Stomach (tissue), 9 donors: ENCODE measurements around the gene INPP5A. TPM values are rescaled to one million over a fixed set of nuclear protein-coding genes. Genes with fewer than 3 reads are reported as not detected.
A peak's percentile ranks its signal among the peaks of the same experiment; 100 is the strongest.
"Not testable (repeated sequence)": the region's sequence is repeated elsewhere in the genome, so short reads cannot be mapped to it uniquely, and the experiment has no call there.

Source experiments
- DNase-seq, 2 donors: peaks; one replicate each; pipeline versions ENCODE4 v3.0.0 to v3.0.0-alpha.2; 2013 to 2019
- H3K27ac ChIP-seq, 5 donors: fragments of 200-600 bp in 4 of 5; sonication (generic) in 4 of 5; one replicate each; pipeline ENCODE4 v1.5.1; 2013 to 2019; ENCODE audit warnings: mild to moderate bottlenecking in 1 of 5, moderate library complexity in 1 of 5
- H3K27me3 ChIP-seq, 3 donors: fragments of 200-600 bp; sonication (generic); one replicate each; pipeline ENCODE4 v1.5.1; 2017 to 2019; ENCODE audit warnings: mixed run types in 1 of 3
- H3K36me3 ChIP-seq, 4 donors: fragments of 200-600 bp; sonication (generic); 1 replicate in 3 of 4; 2 replicates in 1 of 4; pipeline ENCODE4 v1.5.1; 2016 to 2019
- H3K4me1 ChIP-seq, 4 donors: fragments of 200-600 bp; sonication (generic); one replicate each; pipeline ENCODE4 v1.5.1; 2016 to 2019
- H3K4me3 ChIP-seq, 4 donors: fragments of 200-600 bp; sonication (generic) in 3 of 4; one replicate each; pipeline ENCODE4 v1.5.1; 2016 to 2019; ENCODE audit warnings: mild to moderate bottlenecking in 1 of 4
- H3K9me3 ChIP-seq, 4 donors: fragments of 200-600 bp; sonication (generic); one replicate each; pipeline ENCODE4 v1.5.1; 2016 to 2019
- EP300 ChIP-seq: sonication (generic); formaldehyde crosslinking; IDR thresholded peaks from one replicate; pipeline ENCODE4 v1.6.1; 2017; ENCODE audit warnings: antibody characterized with exemption
- POLR2A ChIP-seq, 4 donors: fragments of 450-650 bp; IDR thresholded peaks; one replicate each; pipeline ENCODE4 v1.6.1; 2016; ENCODE audit warnings: antibody characterized with exemption in 4 of 4, control low read depth in 2 of 4, mild to moderate bottlenecking in 1 of 4, moderate library complexity in 1 of 4
- POLR2AphosphoS5 ChIP-seq, 3 donors: sonication (generic); formaldehyde crosslinking; IDR thresholded peaks; one replicate each; pipeline ENCODE4 v1.6.1; 2016; ENCODE audit warnings: antibody characterized with exemption in 3 of 3
- WGBS, 5 donors: extraction: QIAGEN DNeasy Blood & Tissue Kit in 3 of 5; methylation state at CpG; one replicate each; pipeline versions ENCODE4 v1.1.5 to v1.1.7; 2013 to 2018; 5-methylcytosine and 5-hydroxymethylcytosine counted together
- intact Hi-C: fragments of 100-400 bp; cut with DNase I; formaldehyde crosslinking; loops from one replicate; pipeline ENCODE4 v1.15.1; 2023; ENCODE audit warnings: low total_unique reads
- polyA plus RNA-seq, 3 donors: library from polyadenylated mRNA; stranded (reverse); fragments of 200-250 nt; gene quantifications; one replicate each; pipeline ENCODE4 v1.2.3, GENCODE V29; 2013
- total RNA-seq, 5 donors: library from RNA; depleted of rRNA; stranded (reverse); fragments of >200 nt; gene quantifications; one replicate each; pipeline versions ENCODE4 v1.1.0 to v1.2.3, GENCODE V29; 2014 to 2016
- TF ChIP-seq, protein P1 (sequence below), 7 experiments: fragments of 450-650 bp in 4 of 7; fragments of 200-600 bp in 3 of 7; sonication (generic) in 3 of 7; IDR thresholded peaks; one replicate each; pipeline ENCODE4 v1.5.1; 2016 to 2019; ENCODE audit warnings: antibody characterized with exemption in 7 of 7, control low read depth in 2 of 7, mild to moderate bottlenecking in 1 of 7
- donor health status: healthy with polysubstance abuse.
- donor health status: Bipolar disorder and iron deficiency.
- donor health status: healthy.

The INPP5A gene
- total and polyA plus RNA-seq, 8 donors: 17.2 to 72.3 (median 31.0) TPM

GRCh38 chr10:132549371-132549770 is 11.8 kb downstream of the INPP5A start:
- peak in 1 of 2 donors; percentile 24 for DNase-seq

DNA sequence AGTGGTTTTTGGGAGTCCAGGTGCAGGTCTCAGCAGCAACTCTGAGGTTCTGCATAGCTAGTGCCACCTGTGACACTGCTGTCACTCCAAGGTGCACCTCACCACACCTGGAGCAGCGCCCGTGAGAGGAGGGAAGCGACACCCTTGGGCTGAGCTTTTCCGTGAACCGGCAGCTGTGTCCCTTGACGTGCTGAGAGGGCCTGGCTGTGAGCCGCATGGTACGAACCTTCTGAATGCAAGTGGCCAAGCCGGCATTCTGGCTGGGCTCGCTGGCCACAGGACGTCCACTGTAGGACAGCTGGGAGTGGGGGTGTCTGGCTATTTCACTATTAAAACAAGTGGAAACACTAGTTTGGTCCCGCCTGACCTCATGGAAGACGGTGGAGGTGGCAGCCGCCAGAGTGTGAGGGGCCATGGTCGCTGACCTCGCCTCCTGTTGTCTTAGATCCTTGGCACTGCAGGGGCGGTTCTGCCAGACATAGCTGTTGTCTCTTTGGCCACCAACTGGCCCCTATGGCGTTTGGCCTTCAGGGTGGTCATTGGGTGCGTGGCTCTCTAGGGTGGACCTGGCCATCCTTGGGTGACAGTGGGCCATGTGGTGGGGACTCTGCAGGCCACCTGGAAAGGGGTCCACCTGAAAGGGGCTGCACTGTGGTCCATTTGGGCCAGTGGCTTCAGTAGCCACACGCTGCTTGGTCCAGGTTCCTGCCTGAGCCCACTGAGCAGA is 12.9 kb downstream of the INPP5A start:
- no peaks in the 10 kb centered on the region for H3K36me3 ChIP-seq
- intact Hi-C loops: no loop called here
- DNase-seq: peak in 1 of 2 donors; percentile 24
- TF ChIP-seq, protein P1, sequence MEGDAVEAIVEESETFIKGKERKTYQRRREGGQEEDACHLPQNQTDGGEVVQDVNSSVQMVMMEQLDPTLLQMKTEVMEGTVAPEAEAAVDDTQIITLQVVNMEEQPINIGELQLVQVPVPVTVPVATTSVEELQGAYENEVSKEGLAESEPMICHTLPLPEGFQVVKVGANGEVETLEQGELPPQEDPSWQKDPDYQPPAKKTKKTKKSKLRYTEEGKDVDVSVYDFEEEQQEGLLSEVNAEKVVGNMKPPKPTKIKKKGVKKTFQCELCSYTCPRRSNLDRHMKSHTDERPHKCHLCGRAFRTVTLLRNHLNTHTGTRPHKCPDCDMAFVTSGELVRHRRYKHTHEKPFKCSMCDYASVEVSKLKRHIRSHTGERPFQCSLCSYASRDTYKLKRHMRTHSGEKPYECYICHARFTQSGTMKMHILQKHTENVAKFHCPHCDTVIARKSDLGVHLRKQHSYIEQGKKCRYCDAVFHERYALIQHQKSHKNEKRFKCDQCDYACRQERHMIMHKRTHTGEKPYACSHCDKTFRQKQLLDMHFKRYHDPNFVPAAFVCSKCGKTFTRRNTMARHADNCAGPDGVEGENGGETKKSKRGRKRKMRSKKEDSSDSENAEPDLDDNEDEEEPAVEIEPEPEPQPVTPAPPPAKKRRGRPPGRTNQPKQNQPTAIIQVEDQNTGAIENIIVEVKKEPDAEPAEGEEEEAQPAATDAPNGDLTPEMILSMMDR (IDR thresholded peaks at IDR 0.05): no peak
- TF ChIP-seq POLR2AphosphoS5 (IDR thresholded peaks at IDR 0.05) (no peak), EP300 (no peak), POLR2A (IDR thresholded peaks at IDR 0.05) (no peak)
- H3K4me3 ChIP-seq: no peak overlapping the region
- H3K9me3 ChIP-seq: no peaks in the 10 kb centered on the region
- H3K4me1 ChIP-seq: peaks cover 28 to 86% (median 65%) of the 10 kb centered on the region in 4 donors
- H3K27me3 ChIP-seq: no peaks in the 10 kb centered on the region
- peak overlapping the region in 2 of 5 donors; percentile 62 to 70 for H3K27ac ChIP-seq
- WGBS, 5 donors: 87 to 91% (median 91%) methylated on average over 13 to 20 of the region's 20 CpGs

More at GRCh38 chr10:132549371-132549770, 11.8 kb downstream of the INPP5A start:
- H3K27ac ChIP-seq: no peak overlapping the region
- H3K36me3 ChIP-seq: no peaks in the 10 kb centered on the region
- 66 to 81% (median 75%) methylated on average over 10 to 12 of the region's 12 CpGs for WGBS, 5 donors
- TF ChIP-seq POLR2AphosphoS5 (IDR thresholded peaks at IDR 0.05) (no peak), POLR2A (IDR thresholded peaks at IDR 0.05) (no peak), EP300 (no peak)
- TF ChIP-seq, protein P1 (IDR thresholded peaks at IDR 0.05): no peak
- intact Hi-C loops: no loop called here
- peaks cover 30 to 86% (median 67%) of the 10 kb centered on the region in 4 donors for H3K4me1 ChIP-seq
- H3K9me3 ChIP-seq: no peaks in the 10 kb centered on the region
- no peaks in the 10 kb centered on the region for H3K27me3 ChIP-seq
- H3K4me3 ChIP-seq: no peak overlapping the region

DNA sequence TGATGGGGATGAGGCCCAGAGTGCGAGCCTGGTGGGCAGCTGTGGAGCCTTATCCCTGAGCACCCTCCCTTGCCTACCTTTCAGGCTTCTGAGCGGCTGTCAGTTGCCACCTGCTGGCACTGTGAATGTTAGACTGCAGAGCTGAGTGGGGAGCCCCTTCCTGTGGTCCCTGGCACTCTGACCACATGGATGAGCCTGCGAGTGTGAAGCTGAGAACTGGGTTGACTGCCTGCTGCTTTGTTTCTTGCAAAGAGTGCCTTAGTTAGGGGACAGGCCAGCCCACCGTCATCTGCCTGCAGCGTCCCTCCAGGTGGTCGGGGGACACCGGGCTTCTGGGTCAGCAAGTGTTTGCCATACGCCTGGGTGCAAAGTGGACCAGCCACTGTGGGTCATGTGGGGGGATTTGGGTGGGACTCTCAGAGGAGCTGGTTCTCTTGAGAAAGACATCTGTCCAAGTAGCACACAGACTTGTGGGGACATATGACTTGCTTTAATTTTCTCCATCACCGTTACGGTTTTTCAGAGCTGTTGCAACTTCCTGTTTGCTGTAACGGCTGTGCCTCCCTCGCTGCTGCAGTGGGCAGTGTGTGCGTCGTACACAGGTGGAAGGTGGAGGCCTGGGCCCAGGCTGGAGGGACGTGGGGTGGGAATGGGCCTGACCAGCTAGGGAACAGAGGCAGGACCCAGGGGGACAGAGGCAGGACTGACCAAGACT is 13.7 kb downstream of the INPP5A start:
- no peak for DNase-seq
- 68 to 78% (median 71%) methylated on average over 12 to 15 of the region's 15 CpGs for WGBS, 5 donors

GRCh38 chr10:132551808-132552130 is 14.2 kb downstream of the INPP5A start:
- Histone ChIP-seq H3K27ac (peak overlapping the region in 2 of 5 donors; percentile 62 to 70), H3K9me3 (no peaks in the 10 kb centered on the region), H3K36me3 (no peaks in the 10 kb centered on the region), H3K27me3 (no peaks in the 10 kb centered on the region), H3K4me3 (no peak overlapping the region), H3K4me1 (peaks cover 23 to 86% (median 67%) of the 10 kb centered on the region in 4 donors)
- no peak for TF ChIP-seq EP300
- TF ChIP-seq POLR2AphosphoS5 (IDR thresholded peaks at IDR 0.05): no peak
- no peak for TF ChIP-seq POLR2A (IDR thresholded peaks at IDR 0.05)
- TF ChIP-seq, protein P1 (IDR thresholded peaks at IDR 0.05): no peak
- DNase-seq: no peak
- intact Hi-C loops: no loop called here
- WGBS, 5 donors: 82 to 92% (median 90%) methylated on average over 6 to 8 of the region's 8 CpGs

More for the DNA sequence above, 13.7 kb downstream of the INPP5A start:
- Histone ChIP-seq H3K4me1 (peaks cover 29 to 86% (median 66%) of the 10 kb centered on the region in 4 donors), H3K4me3 (no peak overlapping the region), H3K27ac (peak overlapping the region in 2 of 5 donors; percentile 62 to 70), H3K27me3 (no peaks in the 10 kb centered on the region), H3K36me3 (no peaks in the 10 kb centered on the region), H3K9me3 (no peaks in the 10 kb centered on the region)
- TF ChIP-seq, protein P1 (IDR thresholded peaks at IDR 0.05): no peak
- no peak for TF ChIP-seq EP300
- no peak for TF ChIP-seq POLR2AphosphoS5 (IDR thresholded peaks at IDR 0.05)
- TF ChIP-seq POLR2A (IDR thresholded peaks at IDR 0.05): no peak
- intact Hi-C loops: no loop called here

DNA sequence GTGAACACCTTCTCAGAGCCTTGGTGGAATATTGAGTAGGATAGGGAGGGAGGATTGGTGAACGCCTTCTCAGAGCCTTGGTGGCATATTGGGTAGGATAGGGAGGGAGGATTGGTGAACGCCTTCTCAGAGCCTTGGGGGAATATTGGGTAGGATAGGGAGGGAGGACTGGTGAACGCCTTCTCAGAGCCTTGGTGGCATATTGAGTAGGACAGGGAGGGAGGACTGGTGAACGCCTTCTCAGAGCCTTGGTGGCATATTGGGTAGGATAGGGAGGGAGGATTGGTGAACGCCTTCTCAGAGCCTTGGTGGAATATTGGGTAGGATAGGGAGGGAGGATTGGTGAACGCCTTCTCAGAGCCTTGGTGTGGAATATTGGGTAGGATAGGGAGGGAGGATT is 15.0 kb downstream of the INPP5A start:
- intact Hi-C loops, H3K36me3 ChIP-seq, H3K27ac ChIP-seq, H3K27me3 ChIP-seq, H3K4me3 ChIP-seq, H3K9me3 ChIP-seq, DNase-seq: not testable (repeated sequence)
- peaks cover 15 to 86% (median 66%) of the 10 kb centered on the region in 4 donors for H3K4me1 ChIP-seq
- 92 to 100% (median 95%) methylated on average over 6 of the region's 6 CpGs for WGBS, 5 donors

- WGBS, 5 donors: 91 to 100% (median 99%) methylated on average over 3 of the region's 3 CpGs
- intact Hi-C loops, DNase-seq, H3K27ac ChIP-seq, H3K36me3 ChIP-seq, H3K9me3 ChIP-seq, H3K27me3 ChIP-seq, H3K4me3 ChIP-seq: not testable (repeated sequence)
- H3K4me1 ChIP-seq: peaks cover 15 to 86% (median 66%) of the 10 kb centered on the region in 4 donors
These were observed 16.0 kb downstream of the INPP5A start for GRCh38 chr10:132553568-132553967.
